ENCODE measurements around the gene NDUFB11. TPM values are rescaled to one million over a fixed set of nuclear protein-coding genes. Genes with fewer than 3 reads are reported as not detected.

NDUFB11 gene
- 100 to 1,000 TPM in 1 of 5 donors, 10 to 100 TPM in 4; 82.5 to 107 (median 89.0) TPM for polyA plus RNA-seq (ENCODE audit: insufficient read depth in 1 of 5, insufficient read length in 5 of 5, low replicate concordance in 1 of 5)
- long read RNA-seq, donor 1, transcript NDUFB11-201 (3 exons, 948 nt), result minor isoform, 52 of 231 reads
- long read RNA-seq, donor 1, transcript NDUFB11-202 (3 exons, 1,388 nt), result major isoform, 161 of 231 reads
- long read RNA-seq, donor 1, partial matches to known transcripts, result 18 of 231 reads
- long read RNA-seq, donor 1, other reads (novel, unspliced or antisense), result 0 of 231 reads
- long read RNA-seq, donor 2, transcript NDUFB11-201 (3 exons, 948 nt), result minor isoform, 35 of 122 reads
- long read RNA-seq, donor 2, transcript NDUFB11-202 (3 exons, 1,388 nt), result major isoform, 82 of 122 reads
- long read RNA-seq, donor 2, partial matches to known transcripts, result 5 of 122 reads
- long read RNA-seq, donor 2, other reads (novel, unspliced or antisense), result 0 of 122 reads
- long read RNA-seq, donor 3, transcript NDUFB11-202 (3 exons, 1,388 nt), result major isoform, 115 of 354 reads
- long read RNA-seq, donor 3, transcript NDUFB11-201 (3 exons, 948 nt), result minor isoform, 27 of 354 reads
- long read RNA-seq, donor 3, partial matches to known transcripts, result 203 of 354 reads
- long read RNA-seq, donor 3, other reads (novel, unspliced or antisense), result 9 of 354 reads
- long read RNA-seq, donor 4, transcript NDUFB11-202 (3 exons, 1,388 nt), result major isoform, 82 of 112 reads
- long read RNA-seq, donor 4, transcript NDUFB11-201 (3 exons, 948 nt), result minor isoform, 24 of 112 reads
- long read RNA-seq, donor 4, partial matches to known transcripts, result 6 of 112 reads
- long read RNA-seq, donor 4, other reads (novel, unspliced or antisense), result 0 of 112 reads
- long read RNA-seq, donor 5, transcript NDUFB11-201 (3 exons, 948 nt), result minor isoform, 46 of 254 reads
- long read RNA-seq, donor 5, transcript NDUFB11-202 (3 exons, 1,388 nt), result major isoform, 165 of 254 reads
- long read RNA-seq, donor 5, partial matches to known transcripts, result 38 of 254 reads
- long read RNA-seq, donor 5, other reads (novel, unspliced or antisense), result 5 of 254 reads
- long read RNA-seq, donor 6, transcript NDUFB11-201 (3 exons, 948 nt), result minor isoform, 39 of 257 reads
- long read RNA-seq, donor 6, transcript NDUFB11-202 (3 exons, 1,388 nt), result major isoform, 128 of 257 reads
- long read RNA-seq, donor 6, partial matches to known transcripts, result 90 of 257 reads
- long read RNA-seq, donor 6, other reads (novel, unspliced or antisense), result 0 of 257 reads
- long read RNA-seq, donor 7, transcript NDUFB11-201 (3 exons, 948 nt), result minor isoform, 21 of 82 reads
- long read RNA-seq, donor 7, transcript NDUFB11-202 (3 exons, 1,388 nt), result major isoform, 61 of 82 reads
- long read RNA-seq, donor 7, partial matches to known transcripts, result 0 of 82 reads
- long read RNA-seq, donor 7, other reads (novel, unspliced or antisense), result 0 of 82 reads
- long read RNA-seq, donor 8, transcript NDUFB11-202 (3 exons, 1,388 nt), result major isoform, 49 of 73 reads
- long read RNA-seq, donor 8, transcript NDUFB11-201 (3 exons, 948 nt), result minor isoform, 24 of 73 reads
- long read RNA-seq, donor 8, partial matches to known transcripts, result 0 of 73 reads
- long read RNA-seq, donor 8, other reads (novel, unspliced or antisense), result 0 of 73 reads

DNA sequence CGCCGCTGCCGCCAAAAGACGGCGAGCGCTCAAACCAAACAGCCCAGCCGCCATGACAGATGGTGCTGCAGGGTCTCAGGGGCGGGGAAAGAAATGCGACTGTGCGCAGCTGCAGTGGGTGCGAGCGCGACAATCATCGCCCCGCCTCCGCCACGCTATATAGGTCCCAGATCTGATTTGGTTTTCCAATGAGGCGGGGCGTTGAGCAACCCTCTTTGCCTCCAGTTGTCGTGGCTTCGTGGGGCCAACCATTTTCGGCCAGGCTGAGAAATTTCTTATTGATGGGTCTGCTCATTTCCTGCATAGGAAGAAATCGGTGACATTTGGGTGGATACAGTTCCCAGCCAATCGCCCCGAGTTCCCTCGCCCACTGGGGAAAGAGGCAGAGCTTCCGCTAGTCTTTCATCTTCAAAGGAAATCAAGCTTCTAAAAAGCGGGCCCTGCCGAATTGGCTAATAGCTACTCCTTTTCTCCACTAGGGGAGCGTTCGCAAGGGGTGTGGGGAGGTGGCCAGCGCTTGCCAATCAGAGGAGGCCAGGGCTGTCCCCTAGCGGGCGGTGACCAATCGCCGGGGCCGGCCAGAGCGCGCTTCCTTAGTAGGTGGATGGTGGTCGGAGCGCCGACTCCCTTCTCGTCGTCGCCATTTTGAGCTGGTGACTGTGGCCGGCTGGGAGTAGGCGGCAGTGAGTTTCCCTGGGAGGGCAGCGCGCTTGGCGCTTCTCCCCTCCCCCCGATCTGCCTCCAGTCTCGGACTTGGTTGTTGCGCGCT lies at the start of gene NDUFB11, which contains the start of gene RBM10:
NDUFB11 (minus strand) TSS at position 77 of the 769 bp plus-strand sequence; CDS start at position 54, 23 bp downstream.
RBM10 (plus strand) TSS at position 596 of the 769 bp plus-strand sequence. CDS start 2,261 bp downstream, outside the sequence.
- DNase-seq, result peak; percentile 88 to 92

DNA sequence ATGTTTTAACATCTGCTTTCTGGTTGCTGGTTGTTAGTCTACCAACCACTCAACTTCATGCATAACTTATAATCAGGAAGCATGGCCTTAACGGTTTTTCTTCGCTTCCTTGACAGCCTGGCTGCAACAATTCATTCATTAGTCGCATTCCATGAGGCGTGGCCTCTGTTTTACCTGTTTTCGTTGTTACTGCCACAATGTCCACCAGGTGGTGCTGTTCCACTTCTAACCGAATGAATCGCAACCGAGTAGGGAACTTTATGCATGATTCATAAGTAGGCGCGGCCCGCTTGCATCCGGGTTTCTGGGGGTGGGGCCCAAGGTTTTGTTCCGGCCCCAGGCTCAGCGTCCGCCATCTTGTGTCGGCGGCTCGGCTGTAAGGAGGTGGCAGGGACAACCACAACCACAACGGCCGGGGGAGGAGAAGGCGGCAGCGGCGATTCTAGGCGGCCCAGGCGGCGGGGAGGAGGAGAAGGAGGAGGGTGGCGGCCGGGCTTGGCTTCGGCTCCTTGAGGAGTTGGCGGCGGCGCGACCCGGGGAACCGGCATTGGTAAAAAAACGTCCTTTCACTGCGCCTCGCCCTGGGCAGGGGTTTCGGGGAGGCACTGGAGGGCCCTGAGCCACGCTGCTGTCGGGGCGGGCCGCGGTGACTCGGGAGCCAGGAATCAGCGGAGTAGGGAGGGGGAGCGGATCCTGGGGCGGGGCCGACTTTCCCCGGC lies 49.1 kb upstream of the NDUFB11 start, which contains the start of gene UBA1:
UBA1 (plus strand) TSS at position 355 of the 719 bp plus-strand sequence. CDS start 4,974 bp downstream, outside the sequence.
- peak; percentile 94 to 96 for DNase-seq

DNA sequence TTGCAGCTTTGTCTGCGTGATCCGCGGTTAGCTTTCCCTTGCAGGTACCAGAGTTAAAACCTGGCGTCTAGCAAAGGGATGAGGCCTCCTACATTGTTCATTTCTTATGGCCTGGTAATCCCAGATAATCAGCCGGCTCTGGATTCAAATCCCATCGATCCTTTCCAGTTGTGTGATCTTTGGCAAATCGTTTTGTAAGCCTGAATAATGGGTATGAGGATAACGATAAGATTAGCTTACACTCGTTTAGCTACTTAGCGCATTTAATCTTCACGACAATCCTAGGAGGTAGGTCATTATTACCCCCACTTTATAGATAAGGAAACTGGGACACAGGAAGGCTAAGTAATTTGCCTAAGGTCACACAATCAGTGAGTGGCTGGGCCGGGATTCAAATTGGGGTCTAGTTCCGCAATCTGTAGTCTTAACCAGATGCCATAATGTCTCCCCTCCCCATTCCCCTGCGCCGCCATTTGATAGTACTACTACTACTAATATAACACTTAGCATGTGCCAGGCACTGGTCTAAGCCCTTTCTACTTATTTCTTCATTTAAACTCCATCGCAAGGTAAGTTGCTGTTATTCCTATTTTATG lies 47.4 kb upstream of the NDUFB11 start:
- DNase-seq, result no peak

DNA sequence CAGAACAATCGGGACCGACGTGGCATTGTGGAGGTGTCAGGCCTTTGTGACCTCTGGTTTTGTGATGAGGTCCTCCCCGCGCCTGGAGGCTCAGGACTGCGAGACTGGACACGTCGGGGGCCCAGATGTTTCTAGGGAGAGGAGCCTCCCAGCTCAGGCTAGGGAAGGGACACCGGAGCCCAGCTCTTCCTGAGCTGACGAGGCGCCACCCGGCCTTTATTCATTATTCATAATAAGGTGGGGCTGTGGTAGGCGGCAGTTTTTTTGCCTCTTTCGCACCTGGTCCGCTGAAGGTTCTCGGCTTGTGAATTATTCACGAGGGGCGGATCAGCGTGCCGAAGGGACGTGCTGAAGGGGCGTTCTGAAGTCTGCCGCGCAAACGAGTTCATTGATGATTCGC lies 46.8 kb upstream of the NDUFB11 start:
- no peak for DNase-seq

DNA sequence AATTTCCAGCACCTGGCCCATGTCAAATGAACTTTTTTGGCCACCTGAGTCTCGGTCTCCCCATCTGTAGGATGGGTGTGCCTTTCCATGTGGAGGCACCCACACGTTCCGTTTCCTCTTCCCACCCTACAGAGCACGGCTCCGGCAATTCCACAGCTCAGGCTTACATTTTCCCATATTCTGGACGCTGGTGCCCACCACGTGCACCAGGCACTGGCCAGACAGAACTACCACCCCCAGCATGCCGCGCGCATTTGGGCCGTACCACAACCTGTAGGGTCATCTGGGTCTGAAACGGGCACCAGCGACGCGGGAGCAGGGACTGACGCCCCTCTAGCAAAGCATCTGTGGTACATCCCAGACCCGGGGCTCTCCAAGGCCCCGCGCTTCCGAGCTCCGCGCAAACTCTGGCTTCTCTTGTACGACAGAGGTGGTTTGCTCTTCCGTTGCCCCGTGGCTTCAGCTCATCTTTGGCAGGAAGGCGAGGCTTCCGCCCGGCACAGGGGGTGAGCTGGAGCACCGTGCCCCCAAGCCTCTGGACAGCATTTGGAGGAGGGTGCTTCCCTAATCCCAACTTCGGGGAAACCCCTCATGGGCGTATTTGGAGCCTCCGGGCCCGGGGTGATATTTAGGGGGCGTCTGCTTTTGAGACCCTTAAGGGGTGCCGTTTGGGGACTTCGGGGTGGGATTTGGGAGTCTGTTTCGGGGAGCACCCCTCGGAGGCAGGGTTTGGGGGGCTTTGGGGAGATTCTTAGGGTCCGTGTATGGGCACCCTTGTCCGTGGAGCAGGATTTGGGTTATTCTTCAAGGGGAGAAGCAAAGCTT lies 46.2 kb upstream of the NDUFB11 start:
- DNase-seq, result peak; percentile 78 to 84

DNA sequence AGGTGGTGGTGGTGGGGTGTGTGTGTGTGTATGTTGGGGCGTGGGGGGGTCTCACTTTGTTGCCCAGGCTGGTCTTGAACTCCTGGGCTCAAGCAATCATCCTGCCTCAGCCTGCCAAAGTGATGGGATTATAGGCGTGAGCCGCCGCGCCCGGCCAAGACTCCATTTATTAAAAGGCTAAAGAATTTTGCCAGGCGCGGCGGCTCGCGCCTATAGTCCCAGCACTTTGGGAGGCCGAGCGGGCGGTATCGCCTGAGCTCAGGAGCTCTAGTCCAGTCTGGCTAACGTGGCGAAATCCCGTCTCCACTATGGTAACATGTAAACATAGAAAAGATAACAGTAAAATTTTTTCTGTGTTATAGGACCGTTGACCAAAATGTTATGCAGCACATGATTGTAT lies 45.4 kb upstream of the NDUFB11 start:
- DNase-seq, result no peak

DNA sequence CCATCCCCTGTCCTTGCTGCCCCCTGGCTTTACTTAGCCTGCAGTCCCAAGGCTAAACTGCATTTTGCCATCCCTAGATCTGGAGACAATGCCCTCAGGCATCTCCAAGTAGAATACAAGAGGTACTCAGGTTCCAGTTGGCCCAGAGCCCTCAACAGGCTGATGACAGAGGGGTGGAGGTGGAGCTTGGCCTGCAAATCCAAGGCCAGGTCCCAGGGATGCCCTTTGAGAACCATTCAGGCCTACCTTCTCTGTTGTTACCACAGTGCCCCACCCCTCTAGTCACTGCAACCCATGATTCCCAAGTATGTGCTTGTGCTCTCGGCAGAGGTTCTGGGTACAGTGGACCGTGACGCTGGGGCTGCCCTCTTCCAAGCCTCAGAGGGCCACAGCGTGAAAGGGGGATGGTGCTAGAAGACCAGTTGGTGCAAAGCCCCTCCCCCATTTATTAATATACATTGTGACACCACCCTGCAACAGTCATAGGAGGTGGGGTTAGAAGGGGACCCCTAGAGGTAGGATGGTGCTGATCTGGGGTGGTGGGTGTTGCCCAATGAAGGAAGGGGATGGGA lies 42.7 kb upstream of the NDUFB11 start:
- DNase-seq, result no peak

DNA sequence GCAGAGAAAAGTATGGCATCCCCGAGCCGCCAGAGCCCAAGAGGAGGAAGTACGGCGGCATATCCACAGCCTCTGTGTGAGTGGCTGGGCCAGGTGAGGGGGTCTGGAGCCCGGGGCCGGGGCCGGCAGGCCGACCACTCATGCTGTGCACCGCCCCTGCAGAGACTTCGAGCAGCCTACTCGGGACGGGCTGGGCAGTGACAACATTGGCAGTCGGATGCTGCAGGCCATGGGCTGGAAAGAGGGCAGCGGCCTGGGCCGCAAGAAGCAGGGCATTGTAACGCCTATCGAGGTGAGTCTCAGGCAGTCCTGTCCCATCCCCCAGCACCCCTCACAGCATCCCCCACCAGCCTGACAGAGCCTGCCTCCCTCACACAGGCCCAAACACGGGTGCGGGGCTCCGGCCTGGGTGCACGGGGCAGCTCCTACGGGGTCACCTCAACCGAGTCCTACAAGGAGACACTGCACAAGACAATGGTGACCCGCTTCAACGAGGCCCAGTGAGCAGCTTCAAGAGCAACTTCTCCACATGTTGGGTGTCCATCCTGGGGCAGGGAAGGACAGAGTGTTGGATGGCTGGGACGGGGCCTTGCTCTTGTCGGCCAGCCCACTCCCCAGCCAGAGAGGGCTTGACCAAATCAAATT lies 41.7 kb upstream of the NDUFB11 start:
- no peak for DNase-seq

DNA sequence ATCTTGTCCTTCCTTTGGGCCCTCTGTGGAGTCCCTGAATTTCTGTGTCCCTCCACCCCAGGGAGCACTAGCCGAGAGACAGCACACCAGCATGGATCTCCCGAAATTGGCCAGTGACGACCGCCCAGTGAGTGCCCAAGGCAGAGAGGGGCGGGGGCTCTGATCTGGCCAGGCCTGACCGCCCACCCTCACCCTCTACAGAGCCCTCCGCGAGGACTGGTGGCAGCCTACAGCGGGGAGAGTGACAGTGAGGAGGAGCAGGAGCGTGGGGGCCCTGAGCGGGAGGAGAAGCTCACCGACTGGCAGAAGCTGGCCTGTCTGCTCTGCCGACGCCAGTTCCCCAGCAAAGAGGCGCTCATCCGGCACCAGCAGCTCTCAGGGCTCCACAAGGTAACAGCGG lies 40.7 kb upstream of the NDUFB11 start:
- DNase-seq, result no peak

DNA sequence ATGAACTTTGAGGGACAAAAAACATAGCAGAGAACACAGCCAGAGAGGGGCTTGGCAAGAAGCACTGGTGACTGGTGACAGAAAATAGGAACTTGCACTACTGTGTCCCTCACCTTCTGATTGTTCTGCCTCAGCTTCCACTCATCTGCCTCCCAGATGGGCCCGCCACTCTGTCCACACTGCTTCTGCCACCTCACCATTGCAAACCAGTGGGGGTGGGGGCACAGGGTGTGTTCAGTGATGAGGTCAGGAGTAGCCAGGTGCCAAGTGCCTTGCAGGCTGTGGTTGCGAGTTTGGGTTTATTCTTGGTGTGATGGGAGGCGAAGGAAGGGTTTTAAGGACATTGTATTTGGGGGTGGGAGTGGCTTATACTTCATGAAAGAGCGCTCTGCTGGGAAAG lies 40.0 kb upstream of the NDUFB11 start:
- DNase-seq, result no peak

DNA sequence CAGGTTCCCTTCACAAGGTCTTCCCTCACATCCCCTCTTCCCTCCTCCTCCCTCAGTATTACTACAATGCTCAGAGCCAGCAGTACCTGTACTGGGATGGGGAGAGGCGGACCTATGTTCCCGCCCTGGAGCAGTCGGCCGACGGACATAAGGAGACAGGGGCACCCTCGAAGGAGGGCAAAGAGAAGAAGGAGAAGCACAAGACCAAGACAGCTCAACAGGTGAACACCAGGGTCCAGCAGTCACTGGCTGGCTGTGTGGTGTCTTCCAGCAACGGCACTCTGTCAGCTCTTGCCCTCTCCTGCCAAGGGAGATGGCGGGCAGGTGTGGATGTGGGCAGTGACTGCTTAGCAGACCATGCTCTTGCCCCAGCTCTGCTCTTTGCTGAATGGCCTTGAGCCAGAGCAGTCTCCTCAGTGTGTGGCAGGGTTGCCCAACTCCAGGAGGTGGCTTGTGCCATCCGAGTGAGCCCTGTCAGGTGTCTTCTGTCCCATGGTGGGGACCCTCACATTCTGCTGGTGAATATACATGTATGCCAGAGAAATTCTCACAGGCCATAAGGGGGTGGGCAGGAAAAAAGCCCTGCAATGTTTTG lies 37.7 kb upstream of the NDUFB11 start:
- DNase-seq, result no peak

DNA sequence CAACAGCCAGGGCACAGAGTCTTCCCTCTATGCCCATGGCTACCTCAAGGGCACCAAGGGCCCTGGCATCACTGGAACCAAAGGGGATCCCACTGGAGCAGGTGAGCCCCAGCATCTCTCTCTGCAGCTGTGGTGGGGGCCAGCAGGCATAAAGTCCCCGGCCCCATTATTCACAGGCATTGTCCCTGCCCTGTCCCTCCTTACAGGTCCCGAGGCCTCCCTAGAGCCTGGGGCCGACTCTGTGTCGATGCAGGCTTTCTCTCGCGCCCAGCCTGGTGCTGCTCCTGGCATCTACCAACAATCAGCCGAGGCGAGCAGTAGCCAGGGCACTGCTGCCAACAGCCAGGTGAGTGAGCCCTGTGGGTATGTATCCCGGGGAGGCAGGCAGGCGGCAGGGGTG lies 36.8 kb upstream of the NDUFB11 start:
- no peak for DNase-seq

DNA sequence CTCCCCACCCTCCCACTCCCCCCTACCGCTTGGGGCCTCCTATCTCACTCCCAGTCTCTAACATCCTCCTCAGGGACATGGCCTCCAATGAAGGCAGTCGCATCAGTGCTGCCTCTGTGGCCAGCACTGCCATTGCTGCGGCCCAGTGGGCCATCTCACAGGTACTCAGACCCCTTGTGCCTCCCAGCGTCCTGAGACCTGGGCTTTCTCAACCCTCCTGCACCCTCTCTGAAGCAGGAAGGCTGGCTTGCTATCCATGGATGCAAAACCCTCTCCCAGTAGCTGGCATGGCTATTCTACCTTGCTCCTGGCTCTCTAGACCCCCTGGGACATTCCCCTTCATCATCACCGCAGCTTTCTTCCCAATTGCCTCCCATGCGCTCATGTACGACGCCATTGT lies 35.8 kb upstream of the NDUFB11 start:
- DNase-seq, result no peak

DNA sequence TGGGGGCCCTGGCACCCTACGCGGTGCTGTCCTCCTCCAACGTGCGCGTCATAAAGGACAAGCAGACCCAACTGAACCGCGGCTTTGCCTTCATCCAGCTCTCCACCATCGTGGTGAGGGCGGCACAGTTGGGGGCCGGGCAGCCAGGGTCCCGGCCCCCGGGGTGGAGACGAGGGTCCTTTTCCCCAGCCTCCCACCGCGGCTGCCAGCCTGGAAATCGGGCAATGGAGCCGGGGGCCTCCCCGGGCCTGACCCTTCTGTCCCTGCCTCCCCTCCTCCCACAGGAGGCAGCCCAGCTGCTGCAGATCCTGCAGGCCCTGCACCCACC lies 35.4 kb upstream of the NDUFB11 start:
- DNase-seq, result no peak

DNA sequence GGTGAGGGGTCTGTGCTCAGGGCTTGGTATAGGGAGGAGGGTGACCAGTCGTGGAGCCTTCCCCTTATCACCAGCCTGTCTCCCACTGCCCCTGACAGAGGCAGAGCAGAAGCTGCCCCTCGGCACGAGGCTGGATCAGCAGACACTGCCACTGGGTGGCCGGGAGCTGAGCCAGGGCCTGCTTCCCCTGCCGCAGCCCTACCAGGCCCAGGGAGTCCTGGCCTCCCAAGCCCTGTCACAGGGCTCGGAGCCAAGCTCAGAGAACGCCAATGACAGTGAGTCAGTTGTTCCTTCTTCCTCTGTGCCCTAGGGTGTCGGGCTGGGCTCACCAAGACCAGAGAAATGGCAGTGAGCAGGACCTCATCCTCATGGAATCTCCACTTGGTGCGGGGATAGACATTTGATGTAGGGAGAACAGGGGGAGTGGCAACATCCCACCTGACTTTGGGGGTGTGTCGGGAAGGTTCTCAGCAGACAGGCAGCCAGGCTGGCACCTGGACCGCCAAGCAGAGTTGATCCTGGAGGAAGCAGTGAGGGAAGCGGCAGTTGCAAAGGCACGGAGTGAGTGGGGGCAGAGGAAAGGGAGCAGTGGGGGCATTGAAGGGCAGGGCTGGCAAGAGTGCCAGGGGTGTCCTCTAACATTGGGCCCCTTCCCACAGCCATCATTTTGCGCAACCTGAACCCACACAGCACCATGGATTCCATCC lies 34.9 kb upstream of the NDUFB11 start:
- no peak for DNase-seq

DNA sequence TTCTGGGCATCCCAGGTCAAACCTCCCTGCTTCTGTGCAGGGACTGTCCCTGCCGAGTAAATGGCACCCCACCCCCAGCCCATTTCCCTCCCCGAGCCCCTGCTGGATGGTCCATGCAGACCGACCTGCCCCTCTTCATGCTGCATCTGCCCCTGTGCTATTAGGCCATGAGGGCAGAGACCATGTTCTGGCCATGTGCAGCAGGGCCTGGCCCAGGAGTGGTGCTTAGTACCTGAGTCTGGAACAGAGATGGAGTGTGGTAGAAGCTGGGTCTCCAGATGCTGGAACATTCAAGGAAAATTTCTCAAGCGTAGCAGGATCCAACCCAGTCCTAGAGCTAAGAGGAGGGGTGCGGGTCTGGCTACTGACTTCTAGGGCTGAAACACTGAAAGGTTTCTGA lies 33.8 kb upstream of the NDUFB11 start:
- DNase-seq, result no peak

Data from right lung (tissue), 10 donors.